Right atrium auricular region (tissue), 2 donors: Measurements from ENCODE around the gene CCN6. TPM values are rescaled to one million over a fixed set of nuclear protein-coding genes. Genes with fewer than 3 reads are reported as not detected.

Experiments
- total RNA-seq, 2 donors: library from RNA; depleted of rRNA; stranded (reverse); fragments of >200 nt; gene quantifications; one replicate each; pipeline ENCODE4 v1.1.0, GENCODE V29; 2016

Gene CCN6
- total RNA-seq, 2 donors from 2014 or later, result not detected

Other genes starting within 250 kb of the CCN6 start
- gene FYN, start 180.7 kb upstream of the CCN6 start, total RNA-seq, result 10 to 100 TPM; 78.9 to 98.7 TPM
- gene TUBE1, start 33.4 kb downstream of the CCN6 start, total RNA-seq, result 10 to 100 TPM; 19.0 to 32.3 TPM
- 10 to 100 TPM; 28.7 to 44.9 TPM for gene FAM229B, start 33.5 kb downstream of the CCN6 start, total RNA-seq
- gene LAMA4, start 200.5 kb downstream of the CCN6 start, total RNA-seq, result 10 to 100 TPM; 37.2 to 47.1 TPM